DOHH2 (cell line): ENCODE data around the gene HSPA1L.
"Not testable (repeated sequence)": the region's sequence is repeated elsewhere in the genome, so short reads cannot be mapped to it uniquely, and the experiment has no call there.

Experiments used
- H3F3A ChIP-seq: fragments of 200-600 bp; sonication (generic), shearing (Covaris generic); 2 replicates; pipeline ENCODE4 v1.6.0; 2016; ENCODE audit warnings: antibody characterized with exemption, mild to moderate bottlenecking; ENCODE audit not compliant: control insufficient read depth, insufficient read depth
- H3K27ac ChIP-seq: fragments of 200-600 bp; sonication (generic); 2 replicates; pipeline ENCODE4 v1.5.1; 2014; ENCODE audit warnings: low read depth, mild to moderate bottlenecking, low read length, moderate library complexity
- H3K27me3 ChIP-seq: fragments of 200-600 bp; sonication (generic); 2 replicates; pipeline ENCODE4 v1.6.1; 2014; ENCODE audit warnings: mild to moderate bottlenecking, low read length, mixed read lengths; ENCODE audit not compliant: control insufficient read depth
- H3K36me3 ChIP-seq: fragments of 200-600 bp; sonication (generic); 2 replicates; pipeline ENCODE4 v1.6.1; 2014; ENCODE audit warnings: mild to moderate bottlenecking, low read length, moderate library complexity, mixed read lengths; ENCODE audit not compliant: control insufficient read depth
- H3K4me1 ChIP-seq: fragments of 200-600 bp; sonication (generic); 2 replicates; pipeline ENCODE4 v1.6.1; 2014; ENCODE audit warnings: mild to moderate bottlenecking, low read length, mixed read lengths; ENCODE audit not compliant: control insufficient read depth
- H3K4me2 ChIP-seq: fragments of 200-600 bp; sonication (generic); 2 replicates; pipeline ENCODE4 v1.6.0; 2014; ENCODE audit warnings: mild to moderate bottlenecking, low read length, moderate library complexity
- H3K4me3 ChIP-seq: fragments of 200-600 bp; sonication (generic); 2 replicates; pipeline ENCODE4 v1.5.1; 2014; ENCODE audit warnings: mild to moderate bottlenecking, low read length, mixed read lengths
- H3K79me2 ChIP-seq: fragments of 200-600 bp; sonication (generic); 2 replicates; pipeline ENCODE4 v1.6.1; 2014; ENCODE audit warnings: mild to moderate bottlenecking, low read length, mixed read lengths; ENCODE audit not compliant: control insufficient read depth
- H3K9me2 ChIP-seq: fragments of 200-600 bp; sonication (generic); replicated peaks from 2 replicates; pipeline ENCODE4 v1.6.1; 2014; ENCODE audit warnings: mild to moderate bottlenecking, low read length, mixed read lengths; ENCODE audit not compliant: control insufficient read depth
- H3K9me3 ChIP-seq: fragments of 200-600 bp; sonication (generic); 2 replicates; pipeline ENCODE4 v1.6.1; 2014; ENCODE audit warnings: antibody characterized with exemption, low read length, mixed read lengths; ENCODE audit not compliant: control insufficient read depth, insufficient read depth
- H4K20me1 ChIP-seq: fragments of 200-600 bp; sonication (generic); 2 replicates; pipeline ENCODE4 v1.6.0; 2014; ENCODE audit warnings: low read depth, mild to moderate bottlenecking, antibody characterized with exemption, low read length, moderate library complexity; ENCODE audit not compliant: control insufficient read depth, insufficient read depth
- CTCF ChIP-seq: fragments of 200-600 bp; sonication (generic); IDR thresholded peaks from one replicate; pipeline ENCODE4 v1.5.1; 2014; ENCODE audit warnings: antibody characterized with exemption, mild to moderate bottlenecking, low read depth, low read length; ENCODE audit not compliant: poor library complexity, severe bottlenecking
- EZH2phosphoT487 ChIP-seq: fragments of 200-600 bp; sonication (generic); IDR thresholded peaks from 2 replicates; pipeline ENCODE4 v1.6.1; 2017; ENCODE audit warnings: borderline replicate concordance, mild to moderate bottlenecking, antibody characterized with exemption, low read length, moderate library complexity, mixed read lengths

Gene HSPA1L

GRCh38 chr6:31825553-31825952 is 10.5 kb upstream of the HSPA1L start:
- no peak for TF ChIP-seq EZH2phosphoT487
- no peak for TF ChIP-seq CTCF
- no peaks in the 10 kb centered on the region for H3K27me3 ChIP-seq
- H3K27ac ChIP-seq, result no peak overlapping the region
- H3K9me2 ChIP-seq, result no peaks in the 10 kb centered on the region
- H3K4me3 ChIP-seq, result no peak overlapping the region
- peaks cover 31% of the 10 kb centered on the region for H3F3A ChIP-seq
- peaks cover 53% of the 10 kb centered on the region for H3K4me1 ChIP-seq
- no peaks in the 10 kb centered on the region for H3K9me3 ChIP-seq
- peak overlapping the region; percentile 99; the same call in 1 of the 2 replicates for H3K4me2 ChIP-seq
- H4K20me1 ChIP-seq, result no peaks in the 10 kb centered on the region
- no peaks in the 10 kb centered on the region for H3K36me3 ChIP-seq
- H3K79me2 ChIP-seq, result peaks cover 22% of the 10 kb centered on the region

- not testable (repeated sequence) for H3K36me3 ChIP-seq, H3K9me3 ChIP-seq, H4K20me1 ChIP-seq, H3K9me2 ChIP-seq, H3K27me3 ChIP-seq, H3K4me3 ChIP-seq, H3K27ac ChIP-seq
- Histone ChIP-seq H3K79me2 (peaks cover 11% of the 10 kb centered on the region), H3F3A (peaks cover 30% of the 10 kb centered on the region), H3K4me1 (peaks cover 52% of the 10 kb centered on the region), H3K4me2 (0 out of 2 replicates have a peak overlapping the region, but pooled peaks have one; percentile 12)
These were observed 8.6 kb upstream of the HSPA1L start for GRCh38 chr6:31823592-31824196.

- Histone ChIP-seq H3K27ac (peak overlapping the region; percentile 43), H3K9me3 (no peaks in the 10 kb centered on the region), H3K79me2 (peaks cover 7% of the 10 kb centered on the region; the same call in 1 of the 2 replicates), H3K9me2 (no peaks in the 10 kb centered on the region), H3K4me2 (peak overlapping the region; percentile 83), H3K4me3 (peak overlapping the region; percentile 92), H3F3A (peaks cover 38% of the 10 kb centered on the region), H3K4me1 (peaks cover 63% of the 10 kb centered on the region), H3K27me3 (no peaks in the 10 kb centered on the region), H3K36me3 (no peaks in the 10 kb centered on the region), H4K20me1 (no peaks in the 10 kb centered on the region)
- no peak for TF ChIP-seq CTCF
- TF ChIP-seq EZH2phosphoT487, result no peak
These were observed 7.1 kb upstream of the HSPA1L start for GRCh38 chr6:31822036-31822821.
